HepG2 (cell line): ENCODE data around the gene MEIOB. TPM values are rescaled to one million over a fixed set of nuclear protein-coding genes. Genes with fewer than 3 reads are reported as not detected.

Experiments
- ATAC-seq: fragments of 200-7000 bp; cut with Tn5 transposase; 3 replicates; pipeline ENCODE4 v1.9.1; 2020; ENCODE audit warnings: mild to moderate bottlenecking, moderate library complexity
- BruUV-seq: library from RNA; stranded (reverse); fragments of 400-500 nt; replicated peaks from 2 replicates; lab custom pipeline; 2021; lab: Mats Ljungman, UMichigan
- CTCF ChIA-PET: fragments of 300-600 bp; formaldehyde crosslinking; extraction: SDS; loops from one replicate; lab custom pipeline; 2021; ENCODE audit warnings: low total read pairs, inconsistent platforms, low intra/inter-chr PET ratio; lab: Yijun Ruan, JAX
- POLR2A ChIA-PET: fragments of 350-600 bp; sonication (Branson Sonifier 250); formaldehyde crosslinking; loops from one replicate; lab custom pipeline; 2020; ENCODE audit warnings: antibody characterized with exemption, inconsistent platforms; lab: Yijun Ruan, JAX
- DNase-seq: peaks from one replicate; pipeline ENCODE4 v3.0.0-alpha.2; 2015; ENCODE audit warnings: low spot score
- FAIRE-seq: peaks from 3 replicates; lab custom pipeline; 2011; peaks lifted over from hg19 to GRCh38; lab: Jason Lieb, UNC
- H2AFZ ChIP-seq: one replicate; pipeline ENCODE4 v1.6.1; 2011; ENCODE audit warnings: low read length, inconsistent platforms
- H3K27ac ChIP-seq: fragments of 300-600 bp; 3 replicates; pipeline ENCODE4 v1.8.0; 2011; ENCODE audit warnings: mixed run types, mild to moderate bottlenecking, mixed read lengths, low read length, inconsistent platforms; ENCODE audit not compliant: insufficient read depth; ENCODE audit errors: extremely low read length
- H3K27me3 ChIP-seq, 2 experiments: fragments of 200-600 bp in 1 of 2; 2 replicates in 1 of 2; 3 replicates in 1 of 2; pipeline versions ENCODE4 v1.6.0 to v1.8.0; 2011; ENCODE audit warnings: low read length in 2 of 2, mild to moderate bottlenecking in 2 of 2, moderate library complexity in 2 of 2, inconsistent platforms in 1 of 2; ENCODE audit not compliant: insufficient read depth in 2 of 2, control insufficient read depth in 1 of 2
- H3K36me3 ChIP-seq, 2 experiments: fragments of 200-600 bp in 1 of 2; replicated peaks in 1 of 2; 2 replicates in 1 of 2; 3 replicates in 1 of 2; pipeline versions ENCODE4 v1.5.1 to v1.8.0; 2011; ENCODE audit warnings: low read length in 2 of 2, inconsistent platforms in 1 of 2; ENCODE audit not compliant: insufficient read depth in 2 of 2, control insufficient read depth in 1 of 2
- H3K4me1 ChIP-seq: 2 replicates; pipeline ENCODE4 v1.5.1; 2012; ENCODE audit warnings: low read length, inconsistent platforms; ENCODE audit not compliant: insufficient read depth
- H3K4me2 ChIP-seq: 2 replicates; pipeline ENCODE4 v1.6.0; 2011; ENCODE audit warnings: low read depth, low read length, inconsistent platforms
- H3K4me3 ChIP-seq, 3 experiments: fragments of 200-600 bp in 1 of 3; sonication (generic), shearing (Covaris generic) in 1 of 3; replicated peaks in 1 of 3; 2 replicates each; pipeline ENCODE4 v1.5.1; 2011 to 2016; ENCODE audit warnings: low read length in 3 of 3, inconsistent platforms in 2 of 3, low read depth in 2 of 3, mild to moderate bottlenecking in 2 of 3, control low read depth in 1 of 3, mixed read lengths in 1 of 3; ENCODE audit not compliant: insufficient read depth in 1 of 3
- H3K79me2 ChIP-seq: one replicate; pipeline ENCODE4 v1.6.1; 2011; ENCODE audit warnings: low read length, inconsistent platforms; ENCODE audit not compliant: insufficient read depth
- H3K9ac ChIP-seq: 2 replicates; pipeline ENCODE4 v1.6.0; 2011; ENCODE audit warnings: mild to moderate bottlenecking, low read depth, low read length, inconsistent platforms; ENCODE audit not compliant: insufficient read depth
- H3K9me3 ChIP-seq: 2 replicates; pipeline ENCODE4 v1.5.1; 2012; ENCODE audit warnings: mild to moderate bottlenecking, low read length
- H4K20me1 ChIP-seq: 2 replicates; pipeline ENCODE4 v1.6.0; 2011; ENCODE audit warnings: inconsistent platforms, mild to moderate bottlenecking, low read length, moderate library complexity; ENCODE audit not compliant: insufficient read depth
- ATF2 ChIP-seq: sonication (generic); formaldehyde crosslinking; IDR thresholded peaks from 2 replicates; pipeline ENCODE4 v1.4.0; 2020; ENCODE audit warnings: missing genetic modification reagents
- CBX2 ChIP-seq, 2 experiments: fragments of 200-600 bp in 1 of 2; sonication (generic); formaldehyde crosslinking in 1 of 2; IDR thresholded peaks; 2 replicates each; pipeline versions ENCODE4 v1.7.0 to v1.8.1; 2018 to 2022; ENCODE audit warnings: low read depth in 2 of 2, low read length in 1 of 2, mild to moderate bottlenecking in 1 of 2, missing genetic modification reagents in 1 of 2
- KAT7 ChIP-seq: IDR thresholded peaks from 2 replicates; pipeline ENCODE4 v1.6.1; 2018; ENCODE audit warnings: borderline replicate concordance, missing compliant biosample characterization
- KMT2A ChIP-seq: sonication (generic); formaldehyde crosslinking; IDR thresholded peaks from 2 replicates; pipeline ENCODE4 v1.4.0; 2020; ENCODE audit warnings: missing genetic modification reagents
- NAIF1 ChIP-seq: sonication (generic); formaldehyde crosslinking; IDR thresholded peaks from 2 replicates; pipeline ENCODE4 v1.5.0; 2020; ENCODE audit warnings: mild to moderate bottlenecking, missing genetic modification reagents, borderline replicate concordance
- SPEN ChIP-seq: sonication (generic); formaldehyde crosslinking; IDR thresholded peaks from 2 replicates; pipeline ENCODE4 v1.5.1; 2020; ENCODE audit warnings: low read depth, mild to moderate bottlenecking, missing genetic modification reagents
- ZMYM4 ChIP-seq: sonication (generic); formaldehyde crosslinking; IDR thresholded peaks from 2 replicates; pipeline ENCODE4 v1.8.1; 2023; ENCODE audit warnings: mild to moderate bottlenecking, missing genetic modification reagents
- ZNF318 ChIP-seq: sonication (generic); formaldehyde crosslinking; IDR thresholded peaks from 2 replicates; pipeline ENCODE4 v1.4.0; 2020; ENCODE audit warnings: mild to moderate bottlenecking, missing genetic modification reagents
- ZNF501 ChIP-seq: sonication (generic); formaldehyde crosslinking; IDR thresholded peaks from 2 replicates; pipeline ENCODE4 v1.5.1; 2020; ENCODE audit warnings: mild to moderate bottlenecking, moderate library complexity, missing genetic modification reagents
- ZNF567 ChIP-seq: sonication (generic); formaldehyde crosslinking; IDR thresholded peaks from 2 replicates; pipeline ENCODE4 v1.8.1; 2023; ENCODE audit warnings: mild to moderate bottlenecking, missing genetic modification reagents, borderline replicate concordance
- ZNF570 ChIP-seq: sonication (generic); formaldehyde crosslinking; IDR thresholded peaks from 2 replicates; pipeline ENCODE4 v1.4.0; 2020; ENCODE audit warnings: mild to moderate bottlenecking, missing genetic modification reagents, borderline replicate concordance
- WGBS: methylation state at CpG from one replicate; pipeline ENCODE4 v1.1.6; 2017; ENCODE audit warnings: low lambda C conversion rate; 5-methylcytosine and 5-hydroxymethylcytosine counted together
- in situ Hi-C: cut with HindIII; loops from 2 replicates; pipeline ENCODE4 v1.10.0; 2017; ENCODE audit warnings: low pct_unique_long_range_greater_than_20kb; ENCODE audit not compliant: extremely low pct_ligation_motif_present
- intact Hi-C: fragments of 100-400 bp; cut with micrococcal nuclease; formaldehyde crosslinking; loops from one replicate; pipeline ENCODE4 v1.10.0; 2022; ENCODE audit not compliant: unreplicated experiment
- polyA plus RNA-seq, 8 experiments: library from polyadenylated mRNA; depleted of rRNA in 3 of 8; stranded (reverse) in 7 of 8; unstranded in 1 of 8; fragments of >200 nt; fragmentation: Illumina TruSeq in 4 of 8; extraction: Trizol in 4 of 8; gene quantifications; 2 replicates each; pipeline versions ENCODE4 v1.2.1 to v1.2.3, GENCODE V29; 2011 to 2016; ENCODE audit warnings: low read depth in 4 of 8, missing spikeins in 1 of 8, mixed read lengths in 1 of 8; ENCODE audit not compliant: insufficient read depth in 1 of 8
- total RNA-seq, 5 experiments: library from RNA; depleted of rRNA; stranded (reverse); fragments of >200 nt; fragmentation: Illumina TruSeq; extraction: Trizol; gene quantifications; 2 replicates each; pipeline ENCODE4 v1.2.3, GENCODE V29; 2016; ENCODE audit warnings: low read depth in 1 of 5
- TF ChIP-seq, protein P1 (sequence below): sonication (generic); formaldehyde crosslinking; conservative IDR thresholded peaks from 2 replicates; pipeline ENCODE4 v1.8.0; 2022; ENCODE audit warnings: missing genetic modification reagents

MEIOB gene
- total and polyA plus RNA-seq, 2 of the 13 experiments (the other 11 are each of a cell fraction or from before 2014, with no cell fraction given): 0.17 TPM; not detected in 1

GRCh38 chr16:1908983-1909382 is 37.0 kb upstream of the MEIOB start (continued):
- TF ChIP-seq ZNF318 (CRISPR knock-in tag) (no peak), NAIF1 (CRISPR knock-in tag) (no peak), ZNF501 (CRISPR knock-in tag) (no peak)

GRCh38 chr16:1908184-1908583 is 36.2 kb upstream of the MEIOB start:
- intact Hi-C loops: no loop called here
- ChIA-PET CTCF (no interaction called here), POLR2A (no interaction called here)
- Histone ChIP-seq H3K79me2 (no peaks in the 10 kb centered on the region), H2AFZ (no peak overlapping the region), H3K4me1 (no peaks in the 10 kb centered on the region), H3K9ac (no peak overlapping the region), H3K9me3 (no peaks in the 10 kb centered on the region), H3K4me2 (no peak overlapping the region), H3K27me3 (peaks cover 21 to 67% of the 10 kb centered on the region in 2 experiments), H3K36me3 (no peaks in the 10 kb centered on the region), H3K4me3 (no peak overlapping the region), H3K27ac (no peak overlapping the region), H4K20me1 (no peaks in the 10 kb centered on the region)
- DNase-seq (no peak), ATAC-seq (no peak), FAIRE-seq (no peak)
- in situ Hi-C loops: no loop called here
- BruUV-seq: no TSS peak
- 46% methylated on average over 6 of the region's 17 CpGs for WGBS
- TF ChIP-seq, protein P1, sequence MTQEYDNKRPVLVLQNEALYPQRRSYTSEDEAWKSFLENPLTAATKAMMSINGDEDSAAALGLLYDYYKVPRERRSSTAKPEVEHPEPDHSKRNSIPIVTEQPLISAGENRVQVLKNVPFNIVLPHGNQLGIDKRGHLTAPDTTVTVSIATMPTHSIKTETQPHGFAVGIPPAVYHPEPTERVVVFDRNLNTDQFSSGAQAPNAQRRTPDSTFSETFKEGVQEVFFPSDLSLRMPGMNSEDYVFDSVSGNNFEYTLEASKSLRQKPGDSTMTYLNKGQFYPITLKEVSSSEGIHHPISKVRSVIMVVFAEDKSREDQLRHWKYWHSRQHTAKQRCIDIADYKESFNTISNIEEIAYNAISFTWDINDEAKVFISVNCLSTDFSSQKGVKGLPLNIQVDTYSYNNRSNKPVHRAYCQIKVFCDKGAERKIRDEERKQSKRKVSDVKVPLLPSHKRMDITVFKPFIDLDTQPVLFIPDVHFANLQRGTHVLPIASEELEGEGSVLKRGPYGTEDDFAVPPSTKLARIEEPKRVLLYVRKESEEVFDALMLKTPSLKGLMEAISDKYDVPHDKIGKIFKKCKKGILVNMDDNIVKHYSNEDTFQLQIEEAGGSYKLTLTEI (CRISPR knock-in tag): no peak
- TF ChIP-seq KMT2A (CRISPR knock-in tag) (no peak), CBX2 (IDR thresholded peaks at IDR 0.05; ENCODE audit: low read depth, low read length) (no peak), CBX2 (CRISPR knock-in tag; IDR thresholded peaks at IDR 0.05; ENCODE audit: low read depth) (no peak), SPEN (CRISPR knock-in tag) (no peak), ZMYM4 (CRISPR knock-in tag) (no peak), ATF2 (CRISPR knock-in tag) (no peak), KAT7 (CRISPR knock-in tag) (no peak), ZNF570 (CRISPR knock-in tag) (no peak), ZNF567 (CRISPR knock-in tag) (no peak)
